Caco-2 (cell line): ENCODE measurements around the gene ERFE. TPM values are rescaled to one million over a fixed set of nuclear protein-coding genes. Genes with fewer than 3 reads are reported as not detected.

Source experiments
- BruUV-seq: library from RNA; stranded (reverse); fragments of 400-500 nt; replicated peaks from 2 replicates; lab custom pipeline; 2021; lab: Mats Ljungman, UMichigan
- CTCF ChIA-PET: fragments of 300-600 bp; sonication (Branson Sonifier 250); formaldehyde crosslinking; loops from one replicate; lab custom pipeline; 2022; ENCODE audit warnings: antibody characterized with exemption; lab: Charles Lee
- POLR2A ChIA-PET: fragments of 300-600 bp; sonication (Branson Sonifier 250); formaldehyde crosslinking; loops from one replicate; lab custom pipeline; 2022; ENCODE audit warnings: antibody characterized with exemption; lab: Charles Lee
- DNase-seq, 2 experiments: peaks; one replicate each; pipeline versions ENCODE4 v3.0.0 to v3.0.0-alpha.2; 2020 to 2022
- H3K27me3 ChIP-seq: replicated peaks from 2 replicates; pipeline ENCODE4 v1.6.0; 2011; ENCODE audit warnings: low read length; ENCODE audit not compliant: control insufficient read depth, insufficient read depth
- H3K36me3 ChIP-seq: 2 replicates; pipeline ENCODE4 v1.5.1; 2011; ENCODE audit warnings: low read length; ENCODE audit not compliant: control insufficient read depth, insufficient read depth
- H3K4me1 ChIP-seq: fragments of 250-450 bp; sonication (Bioruptor Pico); 2 replicates; pipeline ENCODE4 v1.5.1; 2020; ENCODE audit warnings: mild to moderate bottlenecking
- H3K4me3 ChIP-seq: 2 replicates; pipeline ENCODE4 v1.5.1; 2011; ENCODE audit warnings: low read depth, mild to moderate bottlenecking, control low read depth, low read length
- H3K9me3 ChIP-seq: fragments of 250-450 bp; sonication (Bioruptor Pico); 2 replicates; pipeline ENCODE4 v1.5.1; 2020; ENCODE audit warnings: mild to moderate bottlenecking, moderate library complexity
- H3K27ac Mint-ChIP-seq: one replicate; pipeline ENCODE4 v1.8.0; 2022; ENCODE audit warnings: mixed read lengths; ENCODE audit not compliant: unreplicated experiment
- H3K27me3 Mint-ChIP-seq: one replicate; pipeline ENCODE4 v1.8.0; 2022; ENCODE audit warnings: mixed read lengths; ENCODE audit not compliant: insufficient read depth, unreplicated experiment
- H3K36me3 Mint-ChIP-seq: one replicate; pipeline ENCODE4 v1.8.0; 2022; ENCODE audit warnings: mild to moderate bottlenecking, mixed read lengths; ENCODE audit not compliant: insufficient read depth, unreplicated experiment
- H3K4me1 Mint-ChIP-seq: one replicate; pipeline ENCODE4 v1.8.0; 2022; ENCODE audit warnings: low read depth, mixed read lengths; ENCODE audit not compliant: unreplicated experiment
- H3K4me3 Mint-ChIP-seq: one replicate; pipeline ENCODE4 v1.8.0; 2022; ENCODE audit warnings: mild to moderate bottlenecking, moderate library complexity, mixed read lengths; ENCODE audit not compliant: unreplicated experiment
- H3K9me3 Mint-ChIP-seq: one replicate; pipeline ENCODE4 v1.8.0; 2022; ENCODE audit warnings: mixed read lengths; ENCODE audit not compliant: unreplicated experiment
- CTCF ChIP-seq, 2 experiments: fragments of 200-600 bp in 1 of 2; IDR thresholded peaks; 1 replicate in 1 of 2; 2 replicates in 1 of 2; pipeline versions ENCODE4 v1.5.1 to v1.8.0; 2011 to 2022; ENCODE audit warnings: antibody characterized with exemption in 1 of 2, control low read depth in 1 of 2, inconsistent platforms in 1 of 2, low read depth in 1 of 2, low read length in 1 of 2, mild to moderate bottlenecking in 1 of 2, moderate library complexity in 1 of 2; ENCODE audit not compliant: insufficient read depth in 1 of 2, severe bottlenecking in 1 of 2, unreplicated experiment in 1 of 2
- intact Hi-C: fragments of 100-400 bp; cut with micrococcal nuclease; formaldehyde crosslinking; loops from one replicate; pipeline ENCODE4 v1.10.0; 2022; ENCODE audit not compliant: unreplicated experiment
- total RNA-seq: library from RNA; stranded (reverse); gene quantifications from 2 replicates; pipeline ENCODE4 v1.2.3, GENCODE V29; 2022

The ERFE gene
- total RNA-seq, 1 experiment from 2014 or later = 1.4 TPM

DNA sequence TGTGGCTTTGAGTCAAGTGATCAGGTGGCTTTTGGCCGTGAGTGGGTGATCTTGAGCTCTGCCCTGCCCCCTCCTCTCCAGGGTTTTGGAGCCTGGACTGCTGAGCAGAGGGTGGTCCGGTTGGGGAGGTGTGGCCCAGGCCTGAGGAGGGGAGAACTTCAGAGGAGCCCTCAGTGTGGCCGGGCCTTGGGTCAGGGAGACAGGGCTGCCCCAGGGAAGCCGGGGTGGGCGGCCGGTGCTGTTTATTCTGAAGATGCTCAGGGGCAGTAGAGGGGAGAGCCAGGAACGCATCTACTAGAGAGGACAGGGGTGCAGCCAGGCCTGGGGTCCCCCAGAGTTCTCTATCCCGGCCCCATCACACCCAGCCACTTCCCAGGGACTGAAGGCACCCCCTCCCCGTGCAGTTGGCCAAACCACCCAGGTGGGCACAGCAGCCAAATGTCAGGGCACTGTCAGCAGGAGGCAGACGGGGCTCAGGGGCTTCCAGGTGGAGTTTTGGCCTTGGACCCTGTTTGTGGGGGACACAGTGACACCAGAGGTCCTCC is 963 bp downstream of the ERFE start:
- no peaks in the 10 kb centered on the region for H3K4me1 ChIP-seq
- H3K4me3 ChIP-seq = peak overlapping the region; percentile 29
- Mint-ChIP-seq H3K27ac (no peak overlapping the region), H3K4me3 (peak overlapping the region; percentile 64), H3K27me3 (no peaks in the 10 kb centered on the region), H3K36me3 (no peaks in the 10 kb centered on the region), H3K4me1 (no peaks in the 10 kb centered on the region), H3K9me3 (no peaks in the 10 kb centered on the region)
- BruUV-seq = TSS peak; percentile 59
- no peaks in the 10 kb centered on the region for H3K9me3 ChIP-seq
- CTCF ChIA-PET = interaction anchor here (1.6 kb wide), 1 partner anchor 103 kb away, joined by 6 read pairs; no protein-coding TSS in a partner anchor
- no peaks in the 10 kb centered on the region for H3K36me3 ChIP-seq
- POLR2A ChIA-PET = no interaction called here
- no peaks in the 10 kb centered on the region for H3K27me3 ChIP-seq
- intact Hi-C loops = loop anchor here (2.0 to 10.0 kb wide), 2 partner anchors 103 to 305 kb away; partner anchors contain the start of gene RAMP1
- no peak for TF ChIP-seq CTCF (IDR thresholded peaks at IDR 0.05; ENCODE audit: insufficient read depth in 1 of 2, low read depth in 1 of 2, low read length in 1 of 2, severe bottlenecking in 1 of 2, unreplicated experiment in 1 of 2)
- DNase-seq = no peak

- no peak overlapping the region for H3K4me3 Mint-ChIP-seq
- DNase-seq = peak in 1 of 2 experiments; percentile 16
- no TSS peak for BruUV-seq
- no peaks in the 10 kb centered on the region for H3K36me3 Mint-ChIP-seq
- no peaks in the 10 kb centered on the region for H3K4me1 ChIP-seq
- no peaks in the 10 kb centered on the region for H3K9me3 ChIP-seq
- no peaks in the 10 kb centered on the region for H3K4me1 Mint-ChIP-seq
- POLR2A ChIA-PET = no interaction called here
- H3K27me3 Mint-ChIP-seq = no peaks in the 10 kb centered on the region
- H3K9me3 Mint-ChIP-seq = no peaks in the 10 kb centered on the region
- no peaks in the 10 kb centered on the region for H3K36me3 ChIP-seq
- H3K27me3 ChIP-seq = no peaks in the 10 kb centered on the region
- TF ChIP-seq CTCF (IDR thresholded peaks at IDR 0.05; ENCODE audit: insufficient read depth in 1 of 2, low read depth in 1 of 2, low read length in 1 of 2, severe bottlenecking in 1 of 2, unreplicated experiment in 1 of 2) = peak; percentile 3 to 19
- CTCF ChIA-PET = interaction anchor here (0.5 to 1.6 kb wide), 2 partner anchors 103 to 420 kb away, joined by 5 to 6 read pairs; no protein-coding TSS in a partner anchor
- intact Hi-C loops = loop anchor here (2.0 kb wide), 1 partner anchor 102 kb away; no protein-coding TSS in a partner anchor
- no peak overlapping the region for H3K27ac Mint-ChIP-seq
- H3K4me3 ChIP-seq = no peak overlapping the region
These were observed 1.7 kb downstream of the ERFE start for GRCh38 chr2:238160206-238161129.

DNA sequence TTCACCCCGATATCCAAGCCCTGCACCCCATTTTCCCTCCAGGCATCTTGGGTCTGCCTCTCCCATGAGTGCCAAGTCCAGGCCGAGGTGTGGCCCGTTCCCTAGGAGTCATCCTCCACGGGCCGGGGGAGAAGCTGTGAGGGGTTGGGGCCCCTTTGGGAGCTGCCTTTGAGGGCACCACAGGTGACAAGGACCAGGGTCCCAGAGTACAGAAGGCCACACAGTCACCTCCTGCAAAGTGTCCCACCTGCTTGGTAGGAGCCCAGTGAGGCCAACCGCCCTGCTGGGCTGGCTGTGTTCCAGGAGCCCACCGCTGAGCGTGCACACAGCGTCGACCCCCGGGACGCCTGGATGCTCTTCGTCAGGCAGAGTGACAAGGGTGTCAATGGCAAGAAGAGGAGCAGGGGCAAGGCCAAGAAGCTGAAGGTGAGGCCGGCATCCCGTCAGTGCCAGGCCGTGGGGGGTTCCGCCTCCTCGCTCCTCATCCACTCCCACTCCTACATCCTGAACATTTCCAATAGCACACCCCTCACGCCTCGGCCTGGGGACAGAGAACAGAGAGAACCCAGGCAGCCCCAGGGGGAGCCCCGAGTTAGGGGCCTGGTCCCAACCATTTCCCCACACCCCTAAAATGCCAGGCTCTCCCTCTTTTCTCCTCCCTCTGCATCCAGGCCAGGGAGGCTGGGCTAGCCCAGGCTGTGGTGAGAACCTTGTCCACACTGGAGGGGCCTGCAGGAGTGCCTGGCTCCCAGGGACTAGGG is 2.7 kb downstream of the ERFE start:
- intact Hi-C loops = loop anchor here (2.0 kb wide), 1 partner anchor 101 kb away; no protein-coding TSS in a partner anchor
- TF ChIP-seq CTCF (IDR thresholded peaks at IDR 0.05; ENCODE audit: insufficient read depth in 1 of 2, low read depth in 1 of 2, low read length in 1 of 2, severe bottlenecking in 1 of 2, unreplicated experiment in 1 of 2) = no peak
- Histone ChIP-seq H3K9me3 (no peaks in the 10 kb centered on the region), H3K36me3 (no peaks in the 10 kb centered on the region), H3K4me1 (no peaks in the 10 kb centered on the region), H3K4me3 (no peak overlapping the region), H3K27me3 (no peaks in the 10 kb centered on the region)
- ChIA-PET POLR2A (no interaction called here), CTCF (interaction anchor here (0.5 to 1.6 kb wide), 2 partner anchors 102 to 421 kb away, joined by 5 to 6 read pairs; no protein-coding TSS in a partner anchor)
- Mint-ChIP-seq H3K36me3 (no peaks in the 10 kb centered on the region), H3K4me1 (no peaks in the 10 kb centered on the region), H3K27ac (no peak overlapping the region), H3K9me3 (no peaks in the 10 kb centered on the region), H3K4me3 (no peak overlapping the region), H3K27me3 (no peaks in the 10 kb centered on the region)
- DNase-seq = no peak
- BruUV-seq = no TSS peak
